Measurements from ENCODE around the gene HOXA5. TPM values are rescaled to one million over a fixed set of nuclear protein-coding genes. Genes with fewer than 3 reads are reported as not detected.

The HOXA5 gene
- polyA plus RNA-seq, 4 donors = 76.3 to 92.8 (median 81.6) TPM

GRCh38 chr7:27124096-27124901 is 19.2 kb downstream of the HOXA5 start:
- no peak for DNase-seq (ENCODE audit: low read depth in 4 of 4, low spot score in 3 of 4)

DNA sequence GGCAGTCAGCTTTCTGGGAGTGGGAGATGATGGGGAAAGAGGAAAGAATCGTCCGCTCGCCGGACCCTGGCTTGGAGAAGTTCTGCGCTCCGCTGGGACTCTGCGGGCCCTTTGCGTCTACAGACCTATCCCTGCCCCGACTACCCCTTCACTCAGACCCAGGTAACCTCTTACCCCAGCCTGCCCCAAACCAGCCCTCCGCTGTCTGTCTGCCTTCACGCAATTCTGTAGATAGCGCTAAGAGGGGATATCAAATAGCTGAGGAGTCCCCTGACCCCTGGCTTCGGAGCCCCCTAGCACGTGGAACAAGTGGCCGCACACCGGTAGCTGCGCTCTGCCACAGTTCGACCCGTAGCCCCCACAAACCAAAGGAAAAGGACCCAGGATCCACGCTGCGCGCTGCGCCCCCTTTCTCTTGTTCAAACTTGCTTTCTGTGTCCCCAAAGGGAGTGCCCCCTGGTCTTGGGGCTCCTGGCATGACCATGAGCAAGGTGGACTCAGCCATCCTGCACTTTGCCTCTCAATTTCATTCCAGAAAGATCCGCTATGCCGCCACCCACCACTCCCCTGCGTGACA is 19.9 kb downstream of the HOXA5 start:
- no peak for DNase-seq (ENCODE audit: low read depth in 4 of 4, low spot score in 3 of 4)

DNA sequence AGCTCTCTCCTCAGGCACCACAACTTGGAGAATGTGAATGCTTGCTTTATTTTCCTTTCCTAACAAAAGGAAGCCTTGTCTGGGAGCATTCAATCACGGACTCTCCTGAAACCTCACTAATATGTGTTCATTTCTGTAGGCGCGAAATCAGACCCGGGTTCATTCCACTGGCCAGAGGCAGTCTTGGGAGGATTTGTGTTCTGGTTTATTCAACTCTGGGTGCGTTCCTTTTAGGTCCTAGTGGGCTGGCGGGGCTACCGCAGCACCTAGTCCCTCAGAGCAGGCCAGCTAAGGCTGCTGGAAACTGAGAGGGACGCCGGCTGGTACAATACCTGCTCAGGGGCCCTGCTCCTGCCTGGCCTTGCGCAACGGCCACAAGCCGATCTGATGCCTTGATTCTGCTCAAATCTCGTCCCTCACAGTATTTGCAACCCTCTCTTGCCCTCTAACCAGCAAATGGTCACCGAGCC is 20.4 kb downstream of the HOXA5 start:
- no peak for DNase-seq (ENCODE audit: low read depth in 4 of 4, low spot score in 3 of 4)

GRCh38 chr7:27122077-27122910 is 21.2 kb downstream of the HOXA5 start:
- no peak for DNase-seq (ENCODE audit: low read depth in 4 of 4, low spot score in 3 of 4)

DNA sequence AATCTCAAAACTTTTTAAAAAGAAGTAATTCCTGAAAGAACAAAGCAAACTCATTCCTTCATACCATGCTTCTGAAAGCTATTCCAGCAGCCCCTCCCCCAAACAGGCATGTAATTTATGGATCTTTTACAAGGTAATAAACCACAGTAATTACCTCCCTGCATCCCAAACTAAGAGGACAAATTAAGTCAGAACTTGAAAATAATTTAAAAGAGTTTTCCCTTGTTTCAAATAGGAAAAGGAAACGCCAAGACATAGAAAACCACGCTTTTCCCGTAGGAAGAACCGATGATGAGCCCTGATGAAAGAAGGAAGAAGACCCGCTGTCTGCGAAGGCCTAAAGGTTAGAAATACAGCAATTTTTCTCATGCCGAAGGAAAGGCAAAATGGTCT is 21.8 kb downstream of the HOXA5 start:
- no peak for DNase-seq (ENCODE audit: low read depth in 4 of 4, low spot score in 3 of 4)

GRCh38 chr7:27119412-27119911 is 24.0 kb downstream of the HOXA5 start:
- no peak for DNase-seq (ENCODE audit: low read depth in 4 of 4, low spot score in 3 of 4)

DNA sequence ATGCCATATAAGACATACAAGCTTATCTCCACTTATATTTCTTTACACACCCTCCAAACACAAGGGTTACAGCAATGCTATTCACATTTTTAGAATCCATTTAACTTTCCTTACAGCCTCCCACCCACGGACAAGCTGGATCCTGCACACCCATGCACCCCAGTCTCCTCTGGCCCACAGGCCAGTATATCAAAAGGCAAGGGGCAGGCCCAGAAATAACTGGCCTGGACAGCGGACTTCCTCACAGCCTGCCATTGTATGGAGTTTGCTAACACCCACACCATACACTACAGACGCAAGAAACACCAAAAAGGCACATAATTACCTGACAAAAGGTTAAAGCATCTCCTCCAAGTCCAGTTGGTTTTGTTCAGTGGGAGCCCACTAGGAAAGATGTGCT is 24.9 kb downstream of the HOXA5 start:
- DNase-seq (ENCODE audit: low read depth in 4 of 4, low spot score in 3 of 4) = no peak

DNA sequence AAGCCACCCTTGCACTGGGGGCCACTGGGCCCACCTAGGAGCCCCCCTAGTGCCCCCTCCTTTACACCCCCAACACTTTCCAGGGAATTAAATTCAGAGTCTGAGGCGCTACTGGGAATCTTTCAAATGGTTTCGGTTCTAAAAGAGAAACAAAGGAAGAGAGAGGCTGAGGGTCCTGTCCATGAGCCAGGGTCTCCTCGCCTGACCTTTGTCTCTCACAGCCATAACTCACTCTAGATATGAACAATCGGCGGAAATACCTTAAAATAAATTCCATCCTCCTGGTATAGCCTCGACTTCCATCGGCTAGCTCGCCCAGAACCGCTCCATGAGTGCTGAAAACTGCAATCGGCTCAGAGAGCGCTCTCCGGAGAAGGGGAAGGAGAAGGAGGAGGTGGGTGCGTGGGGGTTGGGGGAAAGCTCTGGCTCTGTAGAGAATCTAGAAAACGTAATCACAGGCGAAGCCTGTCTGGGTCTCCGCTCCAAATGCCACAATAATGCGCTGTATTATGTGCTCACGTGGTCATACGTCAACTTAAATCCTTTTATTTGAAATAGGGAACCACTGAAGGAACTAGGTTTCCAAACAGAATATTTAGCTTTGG is 25.5 kb downstream of the HOXA5 start:
- no peak for DNase-seq (ENCODE audit: low read depth in 4 of 4, low spot score in 3 of 4)

GRCh38 chr7:27116962-27117886 is 26.3 kb downstream of the HOXA5 start:
- DNase-seq (ENCODE audit: low read depth in 4 of 4, low spot score in 3 of 4) = no peak

DNA sequence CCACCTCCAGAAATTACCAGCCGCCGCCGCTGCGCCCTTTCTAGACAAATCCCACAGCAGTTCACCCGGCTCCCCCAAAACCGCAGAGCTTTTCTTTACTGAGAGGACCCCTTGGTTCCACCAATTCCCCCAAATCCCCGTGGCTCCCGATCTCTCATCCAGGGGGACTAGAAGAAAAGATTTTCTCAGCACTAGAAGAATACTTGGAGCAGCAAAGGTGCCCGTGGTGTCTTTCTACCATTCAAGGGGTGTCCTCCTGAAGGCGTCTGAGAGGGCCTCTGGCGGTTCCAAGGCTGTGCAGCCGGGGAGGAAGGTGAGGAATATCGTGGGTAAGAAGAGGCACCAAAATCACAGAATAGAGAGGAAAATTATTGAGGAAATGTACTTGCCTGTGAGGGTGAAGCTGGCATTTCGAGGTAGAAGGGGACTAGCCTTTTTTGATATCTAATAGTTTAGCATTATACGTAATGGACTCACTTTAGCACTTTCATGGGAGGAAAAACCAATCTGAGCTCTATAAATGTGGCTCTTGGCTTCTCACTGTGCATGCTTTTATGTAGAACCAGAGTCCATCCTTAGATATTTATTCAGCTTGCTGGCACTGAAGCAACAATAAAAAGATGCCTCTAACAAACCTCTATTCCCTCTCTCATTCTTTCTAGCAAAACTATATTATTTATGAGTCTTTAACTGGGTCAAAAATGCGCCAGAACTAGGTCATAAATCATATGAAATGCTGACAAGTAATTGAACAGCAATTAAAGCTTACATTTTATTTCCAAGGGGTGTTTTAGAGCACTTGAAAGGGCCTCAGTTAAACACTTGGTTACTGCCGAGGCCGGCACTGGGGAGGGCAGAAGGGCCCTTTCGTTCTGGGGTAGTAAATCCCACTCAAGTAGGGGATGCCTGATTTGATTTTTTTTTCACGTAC is 27.2 kb downstream of the HOXA5 start:
- DNase-seq (ENCODE audit: low read depth in 4 of 4, low spot score in 3 of 4) = no peak

- DNase-seq (ENCODE audit: low read depth in 4 of 4, low spot score in 3 of 4) = no peak
These were observed 28.1 kb downstream of the HOXA5 start for GRCh38 chr7:27115221-27116026.

GRCh38 chr7:27114881-27115220 is 28.6 kb downstream of the HOXA5 start:
- DNase-seq (ENCODE audit: low read depth in 4 of 4, low spot score in 3 of 4) = no peak

DNA sequence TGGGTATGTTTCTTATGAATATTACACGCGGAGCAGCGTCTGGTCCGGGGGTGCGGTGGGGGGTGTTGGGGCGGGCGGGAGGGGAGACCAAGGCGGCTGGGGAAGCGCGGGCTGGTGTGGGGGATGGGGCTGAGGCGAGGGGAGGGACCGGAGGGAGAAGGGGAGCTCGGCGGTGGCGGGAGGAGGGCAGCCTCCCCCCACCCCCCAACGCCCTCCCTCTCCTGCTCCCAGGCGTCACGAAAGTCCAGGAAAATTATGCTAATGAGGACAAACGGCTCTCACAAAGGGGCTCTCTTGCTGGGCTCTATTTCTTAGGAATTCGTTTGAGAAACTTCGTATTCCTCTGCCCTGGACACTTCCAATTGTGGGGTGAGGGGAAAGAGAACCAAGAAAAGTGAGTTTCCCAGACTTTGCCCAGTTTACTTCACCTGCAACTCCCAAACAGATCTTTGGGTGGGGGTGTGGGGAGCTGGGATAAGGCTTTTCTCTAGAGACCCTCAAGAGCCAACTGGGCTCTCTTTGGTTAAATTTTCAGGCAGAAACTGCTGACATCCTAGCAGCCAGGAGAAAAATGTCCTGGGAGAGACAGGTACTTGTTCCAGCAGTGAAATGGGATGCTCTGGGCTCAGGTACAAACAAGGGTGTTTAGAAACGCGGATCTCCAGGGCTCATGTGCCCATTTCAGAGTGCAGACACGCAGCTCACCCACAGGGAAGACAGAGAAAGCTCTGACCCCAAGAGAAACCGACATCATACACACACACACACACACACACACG is 29.3 kb downstream of the HOXA5 start:
- DNase-seq (ENCODE audit: low read depth in 4 of 4, low spot score in 3 of 4) = no peak

DNA sequence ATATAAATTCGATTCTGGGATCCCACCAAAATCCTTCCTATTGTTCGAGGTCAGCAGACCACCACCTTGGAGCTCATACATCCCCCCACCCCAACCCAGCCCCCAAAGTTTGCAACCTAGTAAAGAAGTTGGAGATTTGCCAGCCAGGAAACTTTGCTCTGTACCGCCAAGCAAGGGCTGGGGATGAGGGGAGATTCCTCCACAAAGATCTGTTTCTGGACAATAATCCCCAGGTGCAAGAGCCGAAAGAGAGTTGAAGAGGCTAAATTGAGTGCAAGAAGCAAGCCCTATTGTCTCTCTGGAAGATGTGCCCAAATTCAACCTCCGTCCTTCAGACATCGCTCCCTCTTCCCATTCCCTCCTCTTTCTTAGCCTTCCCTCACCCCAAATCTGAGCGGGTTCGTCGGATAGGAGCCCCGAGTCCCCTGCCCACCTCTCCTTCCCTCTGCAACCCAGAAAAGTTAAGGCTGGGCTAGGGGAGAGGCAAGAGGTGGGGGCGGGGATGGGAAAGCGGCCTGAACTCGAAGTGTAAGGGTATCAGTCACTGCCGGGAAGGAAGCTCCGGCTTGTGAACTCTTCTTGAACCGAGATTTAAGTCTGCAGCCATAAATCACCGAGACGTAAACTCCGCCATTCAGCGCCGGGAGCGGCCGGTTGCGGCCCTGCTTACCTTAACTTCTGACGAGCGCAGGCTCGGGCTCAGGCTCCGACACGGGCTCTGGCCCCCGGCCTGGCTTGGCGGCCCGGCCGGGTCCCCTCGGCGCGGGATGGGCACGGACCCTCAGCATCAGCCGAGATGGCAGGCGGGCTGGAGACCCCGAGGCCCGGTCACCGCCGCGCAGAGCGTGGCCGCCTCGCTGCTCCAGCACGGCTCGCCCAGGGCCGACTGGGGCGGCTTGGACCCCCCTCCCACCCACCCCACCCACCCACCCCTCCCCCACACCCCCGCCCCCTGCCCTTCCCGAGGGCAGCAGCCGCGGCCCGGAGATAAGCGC is 30.2 kb downstream of the HOXA5 start:
- peak in 1 of 4 donors; percentile 92 for DNase-seq (ENCODE audit: low read depth in 4 of 4, low spot score in 3 of 4)

DNA sequence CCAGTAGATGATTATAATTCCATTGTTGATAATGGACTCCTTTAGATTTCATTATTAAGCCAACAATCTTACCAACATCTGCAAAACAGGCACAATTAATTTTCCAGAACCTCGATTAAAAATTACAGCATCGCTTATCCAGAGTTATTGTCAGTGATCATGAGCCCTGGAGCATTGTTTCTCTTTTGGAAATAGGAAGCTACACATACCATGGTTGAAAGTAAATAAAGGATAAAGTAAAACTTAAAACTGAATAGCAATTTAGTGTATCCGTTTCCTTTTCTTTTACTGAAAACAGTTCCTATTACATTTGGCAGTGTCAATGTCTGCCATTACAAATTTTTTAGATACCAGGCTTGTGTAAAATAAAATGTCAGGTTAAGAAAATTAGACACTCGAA is 31.1 kb downstream of the HOXA5 start:
- no peak for DNase-seq (ENCODE audit: low read depth in 4 of 4, low spot score in 3 of 4)

GRCh38 chr7:27111751-27112277 is 31.7 kb downstream of the HOXA5 start:
- DNase-seq (ENCODE audit: low read depth in 4 of 4, low spot score in 3 of 4) = no peak

Measured in left renal pelvis (tissue), 4 donors.